Gastrocnemius medialis (tissue), 4 donors: ENCODE measurements around the gene CDC73.

Experiments
- POLR2A ChIP-seq, 2 donors: fragments of 450-650 bp; IDR thresholded peaks; one replicate each; pipeline ENCODE4 v1.6.1; 2017; ENCODE audit warnings: antibody characterized with exemption in 2 of 2, mild to moderate bottlenecking in 2 of 2, moderate library complexity in 2 of 2
- TF ChIP-seq, protein P1 (sequence below), 5 experiments: fragments of 450-650 bp in 3 of 5; fragments of 200-600 bp in 2 of 5; sonication (generic) in 2 of 5; IDR thresholded peaks in 4 of 5; conservative IDR thresholded peaks in 1 of 5; 1 replicate in 4 of 5; 2 replicates in 1 of 5; pipeline ENCODE4 v1.5.1; 2016 to 2019; ENCODE audit warnings: antibody characterized with exemption in 5 of 5, mild to moderate bottlenecking in 3 of 5, moderate library complexity in 3 of 5

DNA sequence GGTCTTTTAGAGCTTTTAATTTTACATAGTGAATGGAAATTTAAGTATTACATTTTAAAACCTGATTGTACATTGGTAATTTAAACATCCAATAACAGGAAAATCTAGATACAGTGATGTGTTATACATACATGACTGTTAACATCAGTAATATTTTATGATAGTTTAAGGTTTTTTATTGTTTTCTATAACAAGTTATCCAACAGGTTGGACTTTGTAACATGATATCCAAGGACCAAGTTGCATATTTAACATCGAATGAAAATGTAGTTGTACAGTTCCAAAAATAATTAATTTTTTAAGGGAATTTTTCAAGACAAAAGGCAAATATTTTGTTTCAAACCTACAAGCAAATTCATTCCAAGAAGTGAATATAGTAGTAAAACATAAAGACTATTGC is 31.0 kb upstream of the CDC73 start:
- no peak for TF ChIP-seq POLR2A (IDR thresholded peaks at IDR 0.05)
- TF ChIP-seq, protein P1, sequence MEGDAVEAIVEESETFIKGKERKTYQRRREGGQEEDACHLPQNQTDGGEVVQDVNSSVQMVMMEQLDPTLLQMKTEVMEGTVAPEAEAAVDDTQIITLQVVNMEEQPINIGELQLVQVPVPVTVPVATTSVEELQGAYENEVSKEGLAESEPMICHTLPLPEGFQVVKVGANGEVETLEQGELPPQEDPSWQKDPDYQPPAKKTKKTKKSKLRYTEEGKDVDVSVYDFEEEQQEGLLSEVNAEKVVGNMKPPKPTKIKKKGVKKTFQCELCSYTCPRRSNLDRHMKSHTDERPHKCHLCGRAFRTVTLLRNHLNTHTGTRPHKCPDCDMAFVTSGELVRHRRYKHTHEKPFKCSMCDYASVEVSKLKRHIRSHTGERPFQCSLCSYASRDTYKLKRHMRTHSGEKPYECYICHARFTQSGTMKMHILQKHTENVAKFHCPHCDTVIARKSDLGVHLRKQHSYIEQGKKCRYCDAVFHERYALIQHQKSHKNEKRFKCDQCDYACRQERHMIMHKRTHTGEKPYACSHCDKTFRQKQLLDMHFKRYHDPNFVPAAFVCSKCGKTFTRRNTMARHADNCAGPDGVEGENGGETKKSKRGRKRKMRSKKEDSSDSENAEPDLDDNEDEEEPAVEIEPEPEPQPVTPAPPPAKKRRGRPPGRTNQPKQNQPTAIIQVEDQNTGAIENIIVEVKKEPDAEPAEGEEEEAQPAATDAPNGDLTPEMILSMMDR (IDR thresholded peaks at IDR 0.05 in 4 of 5, conservative IDR thresholded peaks at IDR 0.05 in 1 of 5) = no peak
